GM19023 (cell line): ENCODE measurements around the gene LHFPL3.
"Not testable (repeated sequence)": the region's sequence is repeated elsewhere in the genome, so short reads cannot be mapped to it uniquely, and the experiment has no call there.

Experiments used
- ATAC-seq: cut with Tn5 transposase; IDR thresholded peaks from one replicate; pipeline ENCODE4 v1.9.1; 2021; ENCODE audit warnings: mild to moderate bottlenecking, moderate library complexity; ENCODE audit not compliant: unreplicated experiment

Gene LHFPL3

GRCh38 chr7:104328296-104328969, at the start of gene LHFPL3:
TSS of gene LHFPL3 (plus strand) at chr7:104328603.
- no peak for ATAC-seq

- not testable (repeated sequence) for ATAC-seq
Observed at GRCh38 chr7:104281685-104282084, 46.7 kb upstream of the LHFPL3 start.

GRCh38 chr7:104286839-104287238, 41.6 kb upstream of the LHFPL3 start:
- ATAC-seq, result no peak

GRCh38 chr7:104288137-104288536, 40.3 kb upstream of the LHFPL3 start:
- ATAC-seq, result no peak

- no peak for ATAC-seq
Observed at GRCh38 chr7:104294291-104294690, 34.1 kb upstream of the LHFPL3 start.

- no peak for ATAC-seq
Observed at GRCh38 chr7:104296266-104296665, 32.1 kb upstream of the LHFPL3 start.

GRCh38 chr7:104296900-104297299, 31.5 kb upstream of the LHFPL3 start:
- ATAC-seq, result no peak

GRCh38 chr7:104299323-104299722, 29.1 kb upstream of the LHFPL3 start:
- no peak for ATAC-seq

GRCh38 chr7:104299777-104300176, 28.6 kb upstream of the LHFPL3 start:
- no peak for ATAC-seq

GRCh38 chr7:104306793-104307192, 21.6 kb upstream of the LHFPL3 start:
- no peak for ATAC-seq

- ATAC-seq, result no peak
Observed at GRCh38 chr7:104317948-104318629, 10.3 kb upstream of the LHFPL3 start.

GRCh38 chr7:104327534-104327933, 869 bp upstream of the LHFPL3 start:
- ATAC-seq, result no peak

GRCh38 chr7:104327938-104328295, 486 bp upstream of the LHFPL3 start:
- no peak for ATAC-seq

- ATAC-seq, result no peak
Observed at GRCh38 chr7:104328970-104329825, 795 bp downstream of the LHFPL3 start.

- no peak for ATAC-seq
Observed at GRCh38 chr7:104341546-104341945, 13.1 kb downstream of the LHFPL3 start.

- ATAC-seq, result no peak
Observed at GRCh38 chr7:104352736-104353135, 24.3 kb downstream of the LHFPL3 start.

GRCh38 chr7:104357166-104357565, 28.8 kb downstream of the LHFPL3 start:
- no peak for ATAC-seq

GRCh38 chr7:104358446-104359132, 30.2 kb downstream of the LHFPL3 start:
- ATAC-seq, result no peak

GRCh38 chr7:104362756-104363155, 34.4 kb downstream of the LHFPL3 start:
- ATAC-seq, result no peak

- ATAC-seq, result no peak
Observed at GRCh38 chr7:104363355-104363754, 35.0 kb downstream of the LHFPL3 start.

- ATAC-seq, result no peak
Observed at GRCh38 chr7:104366390-104366789, 38.0 kb downstream of the LHFPL3 start.
